Activated naive CD8-positive, alpha-beta T cell treated with anti-CD3 and anti-CD28 coated beads for 36 hours (primary cell): Measurements from ENCODE around the gene KCNJ4. TPM values are rescaled to one million over a fixed set of nuclear protein-coding genes. Genes with fewer than 3 reads are reported as not detected.

Experiments
- DNase-seq: peaks from one replicate; pipeline ENCODE4 v3.0.0; 2021
- H3K27ac Mint-ChIP-seq: one replicate; pipeline ENCODE4 v1.8.0; 2022; ENCODE audit warnings: mild to moderate bottlenecking, moderate library complexity, mixed read lengths
- H3K27me3 Mint-ChIP-seq: one replicate; pipeline ENCODE4 v1.8.0; 2022; ENCODE audit warnings: mild to moderate bottlenecking, mixed read lengths
- H3K36me3 Mint-ChIP-seq: one replicate; pipeline ENCODE4 v1.8.0; 2021; ENCODE audit warnings: mild to moderate bottlenecking, mixed read lengths
- H3K4me1 Mint-ChIP-seq: one replicate; pipeline ENCODE4 v1.8.0; 2021; ENCODE audit warnings: mixed read lengths
- H3K4me3 Mint-ChIP-seq: one replicate; pipeline ENCODE4 v1.8.0; 2022; ENCODE audit warnings: mild to moderate bottlenecking, moderate library complexity, mixed read lengths
- H3K9me3 Mint-ChIP-seq: one replicate; pipeline ENCODE4 v1.8.0; 2022; ENCODE audit warnings: mixed read lengths
- total RNA-seq, 2 experiments: library from RNA; stranded (reverse); gene quantifications; one replicate each; pipeline ENCODE4 v1.2.3, GENCODE V29; 2021

The KCNJ4 gene
- total RNA-seq, 2 experiments from 2014 or later = not detected

GRCh38 chr22:38462960-38463784 lies 8.2 kb upstream of the KCNJ4 start:
- peaks cover 8% of the 10 kb centered on the region for H3K4me1 Mint-ChIP-seq
- no peaks in the 10 kb centered on the region for H3K36me3 Mint-ChIP-seq
- no peak for DNase-seq
- no peak overlapping the region for H3K27ac Mint-ChIP-seq
- H3K9me3 Mint-ChIP-seq = no peaks in the 10 kb centered on the region
- peaks cover 85% of the 10 kb centered on the region for H3K27me3 Mint-ChIP-seq
- no peak overlapping the region for H3K4me3 Mint-ChIP-seq

GRCh38 chr22:38461414-38462081 lies 6.5 kb upstream of the KCNJ4 start:
- Mint-ChIP-seq H3K4me3 (no peak overlapping the region), H3K27me3 (peaks cover 91% of the 10 kb centered on the region), H3K4me1 (peaks cover 1% of the 10 kb centered on the region), H3K36me3 (no peaks in the 10 kb centered on the region), H3K27ac (no peak overlapping the region), H3K9me3 (no peaks in the 10 kb centered on the region)
- peak; percentile 77 for DNase-seq

- H3K9me3 Mint-ChIP-seq = no peaks in the 10 kb centered on the region
- H3K27me3 Mint-ChIP-seq = peaks cover 91% of the 10 kb centered on the region
- no peak overlapping the region for H3K27ac Mint-ChIP-seq
- no peak for DNase-seq
- peaks cover 1% of the 10 kb centered on the region for H3K4me1 Mint-ChIP-seq
- H3K36me3 Mint-ChIP-seq = no peaks in the 10 kb centered on the region
- no peak overlapping the region for H3K4me3 Mint-ChIP-seq
Measured at GRCh38 chr22:38461057-38461413, 6.0 kb upstream of the KCNJ4 start.

- Mint-ChIP-seq H3K4me3 (no peak overlapping the region), H3K27me3 (peaks cover 86% of the 10 kb centered on the region), H3K36me3 (no peaks in the 10 kb centered on the region), H3K4me1 (peaks cover 1% of the 10 kb centered on the region), H3K27ac (no peak overlapping the region), H3K9me3 (no peaks in the 10 kb centered on the region)
- no peak for DNase-seq
Measured at GRCh38 chr22:38460426-38460840, 5.4 kb upstream of the KCNJ4 start.

GRCh38 chr22:38456841-38457699 lies 2.1 kb upstream of the KCNJ4 start:
- Mint-ChIP-seq H3K4me1 (peaks cover 5% of the 10 kb centered on the region), H3K4me3 (peak overlapping the region; percentile 51), H3K9me3 (no peaks in the 10 kb centered on the region), H3K27me3 (peaks cover 76% of the 10 kb centered on the region), H3K27ac (no peak overlapping the region), H3K36me3 (no peaks in the 10 kb centered on the region)
- no peak for DNase-seq

GRCh38 chr22:38456272-38456835 lies 1.4 kb upstream of the KCNJ4 start:
- Mint-ChIP-seq H3K36me3 (no peaks in the 10 kb centered on the region), H3K27ac (no peak overlapping the region), H3K27me3 (peaks cover 74% of the 10 kb centered on the region), H3K4me1 (peaks cover 4% of the 10 kb centered on the region), H3K4me3 (peak overlapping the region; percentile 51), H3K9me3 (no peaks in the 10 kb centered on the region)
- DNase-seq = no peak

- Mint-ChIP-seq H3K4me3 (peak overlapping the region; percentile 15), H3K27ac (no peak overlapping the region), H3K4me1 (peaks cover 4% of the 10 kb centered on the region), H3K27me3 (peaks cover 73% of the 10 kb centered on the region), H3K9me3 (no peaks in the 10 kb centered on the region), H3K36me3 (no peaks in the 10 kb centered on the region)
- DNase-seq = peak; percentile 26
Measured at GRCh38 chr22:38455530-38456271, 702 bp upstream of the KCNJ4 start.

GRCh38 chr22:38454353-38455075 lies 485 bp downstream of the KCNJ4 start:
- Mint-ChIP-seq H3K4me3 (peak overlapping the region; percentile 68), H3K36me3 (no peaks in the 10 kb centered on the region), H3K9me3 (no peaks in the 10 kb centered on the region), H3K4me1 (peaks cover 4% of the 10 kb centered on the region), H3K27ac (no peak overlapping the region), H3K27me3 (peaks cover 79% of the 10 kb centered on the region)
- DNase-seq = peak; percentile 19

GRCh38 chr22:38453996-38454352 lies 1.0 kb downstream of the KCNJ4 start:
- peaks cover 4% of the 10 kb centered on the region for H3K4me1 Mint-ChIP-seq
- peak overlapping the region; percentile 22 for H3K4me3 Mint-ChIP-seq
- H3K36me3 Mint-ChIP-seq = no peaks in the 10 kb centered on the region
- peaks cover 73% of the 10 kb centered on the region for H3K27me3 Mint-ChIP-seq
- no peaks in the 10 kb centered on the region for H3K9me3 Mint-ChIP-seq
- no peak overlapping the region for H3K27ac Mint-ChIP-seq
- no peak for DNase-seq

- H3K4me3 Mint-ChIP-seq = no peak overlapping the region
- DNase-seq = no peak
- H3K27me3 Mint-ChIP-seq = peaks cover 65% of the 10 kb centered on the region
- peaks cover 4% of the 10 kb centered on the region for H3K4me1 Mint-ChIP-seq
- H3K36me3 Mint-ChIP-seq = no peaks in the 10 kb centered on the region
- no peak overlapping the region for H3K27ac Mint-ChIP-seq
- H3K9me3 Mint-ChIP-seq = no peaks in the 10 kb centered on the region
Measured at GRCh38 chr22:38453066-38453672, 1.8 kb downstream of the KCNJ4 start.

- no peaks in the 10 kb centered on the region for H3K9me3 Mint-ChIP-seq
Measured at GRCh38 chr22:38452373-38453065, 2.5 kb downstream of the KCNJ4 start.

GRCh38 chr22:38451864-38452263 lies 3.1 kb downstream of the KCNJ4 start:
- H3K36me3 Mint-ChIP-seq = no peaks in the 10 kb centered on the region
- peaks cover 4% of the 10 kb centered on the region for H3K4me1 Mint-ChIP-seq
- peaks cover 52% of the 10 kb centered on the region for H3K27me3 Mint-ChIP-seq

More at GRCh38 chr22:38452373-38453065, 2.5 kb downstream of the KCNJ4 start:
- peaks cover 59% of the 10 kb centered on the region for H3K27me3 Mint-ChIP-seq
- no peak overlapping the region for H3K4me3 Mint-ChIP-seq
- H3K27ac Mint-ChIP-seq = no peak overlapping the region
- H3K36me3 Mint-ChIP-seq = no peaks in the 10 kb centered on the region
- DNase-seq = no peak
- peaks cover 4% of the 10 kb centered on the region for H3K4me1 Mint-ChIP-seq

GRCh38 chr22:38451404-38451803 lies 3.6 kb downstream of the KCNJ4 start:
- no peak overlapping the region for H3K4me3 Mint-ChIP-seq
- peaks cover 48% of the 10 kb centered on the region for H3K27me3 Mint-ChIP-seq
- H3K9me3 Mint-ChIP-seq = no peaks in the 10 kb centered on the region
- no peaks in the 10 kb centered on the region for H3K36me3 Mint-ChIP-seq
- peaks cover 4% of the 10 kb centered on the region for H3K4me1 Mint-ChIP-seq
- DNase-seq = no peak
- H3K27ac Mint-ChIP-seq = no peak overlapping the region

More at GRCh38 chr22:38451864-38452263, 3.1 kb downstream of the KCNJ4 start:
- no peak for DNase-seq
- Mint-ChIP-seq H3K4me3 (no peak overlapping the region), H3K9me3 (no peaks in the 10 kb centered on the region), H3K27ac (no peak overlapping the region)
